HG02943 (cell line): ENCODE results near the gene ZNF521.

Source experiments
- ATAC-seq: cut with Tn5 transposase; IDR thresholded peaks from one replicate; pipeline ENCODE4 v1.9.1; 2021; ENCODE audit warnings: mild to moderate bottlenecking, low read depth, moderate library complexity; ENCODE audit not compliant: unreplicated experiment

The ZNF521 gene

GRCh38 chr18:25175558-25176517, 176.1 kb downstream of the ZNF521 start:
- no peak for ATAC-seq

- no peak for ATAC-seq
Observed at GRCh38 chr18:25174324-25174723, 177.6 kb downstream of the ZNF521 start.

- ATAC-seq, result no peak
Observed at GRCh38 chr18:25171334-25171733, 180.6 kb downstream of the ZNF521 start.

- no peak for ATAC-seq
Observed at GRCh38 chr18:25170402-25170801, 181.6 kb downstream of the ZNF521 start.

- no peak for ATAC-seq
Observed at GRCh38 chr18:25169701-25170100, 182.3 kb downstream of the ZNF521 start.

GRCh38 chr18:25167612-25168410, 184.2 kb downstream of the ZNF521 start:
- ATAC-seq, result no peak

GRCh38 chr18:25166113-25166512, 185.9 kb downstream of the ZNF521 start:
- ATAC-seq, result no peak

GRCh38 chr18:25164848-25165811, 186.8 kb downstream of the ZNF521 start:
- ATAC-seq, result peak; percentile 87

- peak; percentile 34 for ATAC-seq
Observed at GRCh38 chr18:25164211-25164847, 187.6 kb downstream of the ZNF521 start.

- ATAC-seq, result no peak
Observed at GRCh38 chr18:25153426-25153825, 198.5 kb downstream of the ZNF521 start.

- no peak for ATAC-seq
Observed at GRCh38 chr18:25147877-25148488, 204.0 kb downstream of the ZNF521 start.

- no peak for ATAC-seq
Observed at GRCh38 chr18:25146512-25146910, 205.5 kb downstream of the ZNF521 start.

GRCh38 chr18:25145731-25146511, 206.0 kb downstream of the ZNF521 start:
- no peak for ATAC-seq

GRCh38 chr18:25144820-25145219, 207.1 kb downstream of the ZNF521 start:
- ATAC-seq, result no peak

- no peak for ATAC-seq
Observed at GRCh38 chr18:25141886-25142285, 210.1 kb downstream of the ZNF521 start.

GRCh38 chr18:25141399-25141798, 210.6 kb downstream of the ZNF521 start:
- no peak for ATAC-seq

GRCh38 chr18:25140962-25141308, 211.0 kb downstream of the ZNF521 start:
- no peak for ATAC-seq

- no peak for ATAC-seq
Observed at GRCh38 chr18:25140124-25140961, 211.6 kb downstream of the ZNF521 start.
